ENCODE results near the gene ARL17A. TPM values are rescaled to one million over a fixed set of nuclear protein-coding genes. Genes with fewer than 3 reads are reported as not detected.
A peak's percentile ranks its signal among the peaks of the same experiment; 100 is the strongest.
"Not testable (repeated sequence)": the region's sequence is repeated elsewhere in the genome, so short reads cannot be mapped to it uniquely, and the experiment has no call there.

The ARL17A gene
- total RNA-seq, 6 donors from 2014 or later: 4.6 to 24.1 (median 17.9) TPM

GRCh38 chr17:46499437-46500139, 79.9 kb downstream of the ARL17A start:
- H3K4me3 ChIP-seq; H3K9me3 ChIP-seq; ATAC-seq (ENCODE audit: low FRiP score in 2 of 2); H3K27me3 ChIP-seq; DNase-seq; H3K36me3 ChIP-seq; H3K4me1 ChIP-seq; H3K27ac ChIP-seq: not testable (repeated sequence)
- WGBS, 2 donors: no CpG with 5 or more reads among the region's 6 CpGs

GRCh38 chr17:46492021-46492420, 87.5 kb downstream of the ARL17A start:
- peak in 1 of 2 donors; percentile 69 for DNase-seq
- not testable (repeated sequence) for ATAC-seq (ENCODE audit: low FRiP score in 2 of 2); H3K4me1 ChIP-seq; H3K9me3 ChIP-seq; H3K4me3 ChIP-seq; H3K27ac ChIP-seq; H3K27me3 ChIP-seq; H3K36me3 ChIP-seq
- 92 to 98% methylated on average over 8 to 9 of the region's 16 CpGs for WGBS, 2 donors

GRCh38 chr17:46481310-46481709, 98.2 kb downstream of the ARL17A start:
- no CpG with 5 or more reads among the region's 2 CpGs for WGBS, 2 donors
- ATAC-seq (ENCODE audit: low FRiP score in 2 of 2); DNase-seq; H3K27ac ChIP-seq; H3K36me3 ChIP-seq; H3K4me1 ChIP-seq; H3K9me3 ChIP-seq; H3K27me3 ChIP-seq; H3K4me3 ChIP-seq: not testable (repeated sequence)

DNA sequence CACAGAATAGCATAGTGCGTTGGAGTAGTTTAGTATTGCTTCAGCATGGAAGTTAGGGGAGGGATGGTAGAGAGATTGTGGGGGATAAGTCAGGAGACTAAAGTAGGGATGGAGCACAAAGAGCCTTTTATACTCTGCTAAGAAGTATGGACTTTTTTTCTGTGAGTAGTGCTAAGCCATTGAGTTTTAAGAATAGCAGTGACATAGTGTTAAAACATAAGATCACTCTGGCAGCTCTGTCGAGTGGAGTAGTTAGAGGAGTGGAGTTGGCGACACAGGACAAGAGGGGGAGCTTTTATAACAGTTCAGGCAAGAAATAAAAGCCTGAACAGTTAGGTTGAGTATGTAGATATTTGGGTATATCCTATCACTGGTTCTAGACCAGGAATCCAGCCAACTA, 100.7 kb downstream of the ARL17A start:
- H3K27ac ChIP-seq, H3K4me3 ChIP-seq, H3K36me3 ChIP-seq, H3K27me3 ChIP-seq, DNase-seq, H3K9me3 ChIP-seq, H3K4me1 ChIP-seq: not testable (repeated sequence)
- ATAC-seq (ENCODE audit: low FRiP score in 2 of 2): peak in 1 of 2 donors; percentile 15
- no CpG with 5 or more reads among the region's 3 CpGs for WGBS, 2 donors

GRCh38 chr17:46475583-46475982, 103.9 kb downstream of the ARL17A start:
- 100% methylated on average over 2 of the region's 2 CpGs; no CpG with 5 or more reads in 1 of the 2 donors for WGBS, 2 donors
- H3K27ac ChIP-seq; DNase-seq; ATAC-seq (ENCODE audit: low FRiP score in 2 of 2); H3K4me1 ChIP-seq; H3K4me3 ChIP-seq; H3K27me3 ChIP-seq; H3K36me3 ChIP-seq; H3K9me3 ChIP-seq: not testable (repeated sequence)

GRCh38 chr17:46474489-46474888, 105.0 kb downstream of the ARL17A start:
- no CpG with 5 or more reads among the region's 3 CpGs for WGBS, 2 donors
- DNase-seq; ATAC-seq (ENCODE audit: low FRiP score in 2 of 2): not testable (repeated sequence)

GRCh38 chr17:46467618-46468017, 111.9 kb downstream of the ARL17A start:
- not testable (repeated sequence) for H3K27me3 ChIP-seq; DNase-seq; H3K36me3 ChIP-seq; H3K9me3 ChIP-seq; H3K4me3 ChIP-seq; H3K27ac ChIP-seq; H3K4me1 ChIP-seq; ATAC-seq (ENCODE audit: low FRiP score in 2 of 2)
- no CpG with 5 or more reads among the region's 5 CpGs for WGBS, 2 donors

More at GRCh38 chr17:46474489-46474888, 105.0 kb downstream of the ARL17A start:
- not testable (repeated sequence) for H3K4me3 ChIP-seq, H3K4me1 ChIP-seq, H3K27ac ChIP-seq, H3K36me3 ChIP-seq, H3K27me3 ChIP-seq, H3K9me3 ChIP-seq

Small RNA genes within 50 kb of the gene (small RNA-seq; reads per million reads assigned to genes)
- gene RN7SL199P: 0 reads per million in 4 donors

Other genes starting within 250 kb of the ARL17A start
- 10 to 100 TPM in 5 of 6 donors, 1 to 10 TPM in 1; 7.8 to 47.1 (median 21.6) TPM for gene ARL17B, start 217.9 kb downstream of the ARL17A start, total RNA-seq
- 10 to 100 TPM in 5 of 6 donors, 1 to 10 TPM in 1; 7.9 to 44.0 (median 14.6) TPM for gene LRRC37A2, start 67.2 kb downstream of the ARL17A start, total RNA-seq
- gene NSF, start 11.0 kb upstream of the ARL17A start, total RNA-seq: 10 to 100 TPM; 11.2 to 40.5 (median 25.7) TPM
- gene WNT3, start 239.0 kb upstream of the ARL17A start, total RNA-seq: 1 to 10 TPM; 1.1 to 4.6 (median 1.9) TPM